H7 (cell line): ENCODE measurements around the gene EBPL. TPM values are rescaled to one million over a fixed set of nuclear protein-coding genes. Genes with fewer than 3 reads are reported as not detected.

Experiments used
- total RNA-seq: library from RNA; depleted of rRNA; stranded (reverse); fragments of >200 nt; shearing (Covaris generic); gene quantifications from 2 replicates; pipeline ENCODE4 v1.2.3, GENCODE V29; 2014; rRNA removed

The EBPL gene
- total RNA-seq, 1 experiment from 2014 or later, result 70.2 TPM

Other genes with a start within 250 kb of the EBPL start
- gene CAB39L, start 247.4 kb downstream of the EBPL start, total RNA-seq, result 4.0 and 7.1 TPM in 2 replicates
- gene SETDB2, start 247.2 kb downstream of the EBPL start, total RNA-seq, result 2.8 and 4.6 TPM in 2 replicates
- 6.3 and 7.0 TPM in 2 replicates for gene PHF11, start 195.5 kb downstream of the EBPL start, total RNA-seq
- gene RCBTB1, start 105.9 kb downstream of the EBPL start, total RNA-seq, result 17.7 and 20.8 TPM in 2 replicates
- 0.17 and 0.37 TPM in 2 replicates for gene ARL11, start 63.0 kb downstream of the EBPL start, total RNA-seq
- 25.5 and 28.4 TPM in 2 replicates for gene KPNA3, start 101.2 kb upstream of the EBPL start, total RNA-seq
- 1.6 and 2.4 TPM in 2 replicates for gene SPRYD7, start 244.9 kb upstream of the EBPL start, total RNA-seq